ENCODE data around the gene XK.

XK gene

DNA sequence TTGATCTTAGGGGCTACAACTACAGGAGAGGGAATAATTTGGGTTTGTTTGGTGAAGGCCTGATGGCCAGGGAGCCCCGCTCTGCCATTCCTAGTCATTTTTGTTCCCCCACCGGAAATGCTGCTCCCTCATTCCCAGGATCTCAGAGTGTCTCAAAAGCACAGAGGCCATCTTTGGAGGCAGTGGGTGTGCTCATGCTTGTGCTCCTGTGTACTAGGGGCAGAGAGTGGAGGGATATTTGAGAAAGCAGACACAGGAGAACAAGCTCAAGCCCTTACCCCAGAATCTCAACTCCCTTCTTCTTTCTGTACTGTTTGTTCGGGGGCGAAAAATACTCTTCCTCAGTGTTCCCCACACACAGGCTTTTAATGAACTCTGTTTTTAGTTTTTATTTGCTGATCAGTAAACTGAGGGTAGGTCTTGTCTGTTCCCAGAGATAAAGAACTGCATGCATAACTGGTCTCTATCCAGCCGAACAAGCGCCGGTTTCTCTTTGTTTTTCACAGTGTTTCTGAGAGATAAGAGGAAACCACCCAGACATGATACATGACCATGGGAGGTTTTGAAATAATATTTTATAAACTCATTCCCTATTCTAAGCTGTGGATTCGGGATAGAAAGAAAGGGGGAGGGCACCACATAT, 32.9 kb upstream of the XK start:
- no peak overlapping the region for H3K4me3 ChIP-seq (ENCODE audit: low read depth, low read length)
- H2BK12ac ChIP-seq (ENCODE audit: low read length), result no peak overlapping the region
- H3K14ac ChIP-seq (ENCODE audit: low read length), result no peak overlapping the region
- no peaks in the 10 kb centered on the region for H3K9me3 ChIP-seq (ENCODE audit: insufficient read depth, low read depth, low read length)
- H3K27me3 ChIP-seq (ENCODE audit: insufficient read depth, low read length), result no peaks in the 10 kb centered on the region
- H2AFZ ChIP-seq (ENCODE audit: insufficient read depth, low read length, poor library complexity), result no peak overlapping the region
- H4K91ac ChIP-seq (ENCODE audit: low read depth, low read length), result no peak overlapping the region
- H3K79me1 ChIP-seq (ENCODE audit: low read length), result no peaks in the 10 kb centered on the region
- H3K79me2 ChIP-seq (ENCODE audit: control insufficient read depth, insufficient read depth, low read length, poor library complexity), result no peaks in the 10 kb centered on the region
- H3K18ac ChIP-seq (ENCODE audit: low read length), result no peak overlapping the region
- H2BK5ac ChIP-seq (ENCODE audit: low read depth, low read length, poor library complexity), result no peak overlapping the region
- no peak overlapping the region for H3K27ac ChIP-seq (ENCODE audit: low read depth, low read length)
- no CpG with 5 or more reads among the region's 8 CpGs for WGBS (ENCODE audit: extremely low coverage, insufficient coverage, insufficient read length)
- no peaks in the 10 kb centered on the region for H3K36me3 ChIP-seq (ENCODE audit: control insufficient read depth in 1 of 2, insufficient read depth in 2 of 2, low read length in 2 of 2)
- no peak overlapping the region for H2AK5ac ChIP-seq (ENCODE audit: low read length)
- H3K23ac ChIP-seq (ENCODE audit: low read length), result no peak overlapping the region
- no peak overlapping the region for H2BK120ac ChIP-seq (ENCODE audit: insufficient read depth, low read length, poor library complexity)
- DNase-seq, result no peak
- H3K9ac ChIP-seq (ENCODE audit: low read length), result no peak overlapping the region
- H4K12ac ChIP-seq (ENCODE audit: low read depth, low read length), result no peak overlapping the region
- no peak overlapping the region for H3K4me2 ChIP-seq (ENCODE audit: low read length)
- H3K4ac ChIP-seq (ENCODE audit: low read depth, low read length), result no peak overlapping the region
- no peaks in the 10 kb centered on the region for H3K4me1 ChIP-seq (ENCODE audit: control insufficient read depth in 1 of 2, insufficient read depth in 2 of 2, low read length in 2 of 2)
- no peak overlapping the region for H4K8ac ChIP-seq (ENCODE audit: low read depth, low read length)

DNA sequence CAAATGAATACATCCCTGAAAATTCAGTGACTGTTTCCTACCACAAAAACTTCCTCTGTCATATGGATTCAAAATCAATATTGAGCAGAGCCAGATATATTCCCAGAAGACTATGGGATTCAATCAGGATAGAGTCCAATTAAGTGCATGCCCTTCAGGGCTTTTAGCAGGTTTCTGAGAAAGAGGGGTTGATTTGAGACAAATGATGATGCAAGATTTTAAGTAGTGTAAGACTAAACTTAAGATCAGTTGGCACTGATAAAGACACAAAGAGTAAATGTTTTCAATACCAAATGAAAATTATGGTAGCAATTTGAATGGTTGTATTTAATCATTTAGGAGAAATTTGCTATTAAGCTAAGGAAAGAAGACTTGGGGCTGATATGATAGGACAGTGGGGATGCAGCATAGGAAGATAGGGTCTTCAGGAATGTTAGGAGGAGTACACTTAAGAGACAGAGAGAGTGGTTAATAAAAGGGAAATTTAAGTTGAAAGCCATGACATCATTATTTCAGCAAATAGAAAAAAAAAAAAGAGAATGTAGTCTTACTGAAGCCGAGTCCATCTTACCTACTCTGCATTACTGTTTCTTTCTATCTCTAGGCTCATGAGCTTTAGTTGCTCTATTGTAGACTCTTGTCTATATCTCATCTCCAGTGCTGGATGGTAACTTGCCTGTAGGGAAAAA, 32.0 kb upstream of the XK start:
- DNase-seq, result no peak
- Histone ChIP-seq H4K91ac (ENCODE audit: low read depth, low read length) (no peak overlapping the region), H3K79me1 (ENCODE audit: low read length) (no peaks in the 10 kb centered on the region), H2BK120ac (ENCODE audit: insufficient read depth, low read length, poor library complexity) (no peak overlapping the region), H2BK12ac (ENCODE audit: low read length) (no peak overlapping the region), H3K4me3 (ENCODE audit: low read depth, low read length) (no peak overlapping the region), H4K12ac (ENCODE audit: low read depth, low read length) (no peak overlapping the region), H3K14ac (ENCODE audit: low read length) (no peak overlapping the region), H3K9me3 (ENCODE audit: insufficient read depth, low read depth, low read length) (no peaks in the 10 kb centered on the region), H3K27ac (ENCODE audit: low read depth, low read length) (no peak overlapping the region), H2BK5ac (ENCODE audit: low read depth, low read length, poor library complexity) (no peak overlapping the region), H4K8ac (ENCODE audit: low read depth, low read length) (no peak overlapping the region), H3K4ac (ENCODE audit: low read depth, low read length) (no peak overlapping the region), H3K79me2 (ENCODE audit: control insufficient read depth, insufficient read depth, low read length, poor library complexity) (no peaks in the 10 kb centered on the region), H3K27me3 (ENCODE audit: insufficient read depth, low read length) (no peaks in the 10 kb centered on the region), H3K23ac (ENCODE audit: low read length) (no peak overlapping the region), H3K4me1 (ENCODE audit: control insufficient read depth in 1 of 2, insufficient read depth in 2 of 2, low read length in 2 of 2) (no peaks in the 10 kb centered on the region), H2AFZ (ENCODE audit: insufficient read depth, low read length, poor library complexity) (no peak overlapping the region), H3K36me3 (ENCODE audit: control insufficient read depth in 1 of 2, insufficient read depth in 2 of 2, low read length in 2 of 2) (no peaks in the 10 kb centered on the region), H3K9ac (ENCODE audit: low read length) (no peak overlapping the region), H3K18ac (ENCODE audit: low read length) (no peak overlapping the region), H2AK5ac (ENCODE audit: low read length) (no peak overlapping the region), H3K4me2 (ENCODE audit: low read length) (no peak overlapping the region)
- WGBS (ENCODE audit: extremely low coverage, insufficient coverage, insufficient read length), result no CpG with 5 or more reads among the region's 1 CpG

DNA sequence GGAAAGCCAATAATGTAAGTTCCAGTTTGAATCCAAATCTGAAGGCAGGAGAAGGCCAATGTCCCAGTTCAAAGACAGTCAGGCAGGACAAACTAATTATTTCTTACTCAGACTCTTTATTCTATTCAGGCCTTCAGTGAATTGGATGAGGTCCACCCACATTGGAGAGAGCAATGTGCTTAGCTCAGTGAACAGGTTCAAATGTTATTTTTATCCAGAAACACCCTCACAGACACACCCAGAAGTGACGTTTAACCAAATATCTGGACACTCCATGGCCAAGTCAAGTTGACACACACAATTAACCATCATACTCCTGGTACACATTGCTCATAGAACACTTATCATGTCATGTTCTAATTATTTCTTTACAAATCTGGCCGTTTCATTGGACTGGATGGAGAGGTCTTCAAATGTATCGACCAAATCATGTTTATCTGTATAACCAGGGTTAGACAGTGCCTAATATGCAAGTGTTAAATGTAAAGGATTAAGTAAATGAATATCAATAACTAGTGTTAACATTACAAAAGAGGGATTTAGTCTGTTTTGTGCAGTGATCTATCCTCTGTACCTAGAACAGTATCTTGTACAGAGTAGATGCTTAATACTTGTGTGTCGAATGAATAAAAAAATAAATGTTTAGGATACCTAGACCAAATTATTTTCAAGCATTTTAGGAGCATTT, 27.1 kb upstream of the XK start:
- Histone ChIP-seq H3K4ac (ENCODE audit: low read depth, low read length) (no peak overlapping the region), H3K9ac (ENCODE audit: low read length) (no peak overlapping the region), H4K12ac (ENCODE audit: low read depth, low read length) (no peak overlapping the region), H2AFZ (ENCODE audit: insufficient read depth, low read length, poor library complexity) (no peak overlapping the region), H3K4me2 (ENCODE audit: low read length) (no peak overlapping the region), H3K4me1 (ENCODE audit: control insufficient read depth in 1 of 2, insufficient read depth in 2 of 2, low read length in 2 of 2) (no peaks in the 10 kb centered on the region), H3K79me1 (ENCODE audit: low read length) (no peaks in the 10 kb centered on the region), H3K36me3 (ENCODE audit: control insufficient read depth in 1 of 2, insufficient read depth in 2 of 2, low read length in 2 of 2) (no peaks in the 10 kb centered on the region), H3K4me3 (ENCODE audit: low read depth, low read length) (no peak overlapping the region), H2BK120ac (ENCODE audit: insufficient read depth, low read length, poor library complexity) (no peak overlapping the region), H3K14ac (ENCODE audit: low read length) (no peak overlapping the region), H2AK5ac (ENCODE audit: low read length) (no peak overlapping the region), H3K23ac (ENCODE audit: low read length) (no peak overlapping the region), H3K27me3 (ENCODE audit: insufficient read depth, low read length) (no peaks in the 10 kb centered on the region), H3K9me3 (ENCODE audit: insufficient read depth, low read depth, low read length) (no peaks in the 10 kb centered on the region), H3K79me2 (ENCODE audit: control insufficient read depth, insufficient read depth, low read length, poor library complexity) (no peaks in the 10 kb centered on the region), H4K91ac (ENCODE audit: low read depth, low read length) (no peak overlapping the region), H2BK5ac (ENCODE audit: low read depth, low read length, poor library complexity) (no peak overlapping the region), H2BK12ac (ENCODE audit: low read length) (no peak overlapping the region), H3K27ac (ENCODE audit: low read depth, low read length) (no peak overlapping the region), H3K18ac (ENCODE audit: low read length) (no peak overlapping the region), H4K8ac (ENCODE audit: low read depth, low read length) (no peak overlapping the region)
- no peak for DNase-seq
- no CpG with 5 or more reads among the region's 4 CpGs for WGBS (ENCODE audit: extremely low coverage, insufficient coverage, insufficient read length)

DNA sequence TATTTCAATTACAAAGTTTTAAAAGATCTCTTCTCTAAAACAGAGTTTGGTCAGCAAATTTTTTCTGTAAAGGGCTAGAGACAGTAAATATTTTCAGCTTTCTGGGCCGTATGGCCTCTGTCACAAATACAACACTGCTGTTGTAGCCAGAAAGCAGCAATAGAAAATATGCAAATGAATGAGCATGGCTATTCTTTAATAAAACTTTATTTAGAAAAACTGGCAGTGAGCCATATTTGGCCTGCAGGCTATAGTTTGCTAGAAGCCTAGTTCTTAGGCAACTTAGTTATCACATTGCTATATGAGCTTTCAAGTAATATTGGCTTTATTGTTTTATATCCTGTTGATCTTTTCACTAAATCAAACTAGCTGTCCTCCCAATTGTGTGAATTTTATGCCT, 26.5 kb upstream of the XK start:
- H4K91ac ChIP-seq (ENCODE audit: low read depth, low read length), result no peak overlapping the region
- H3K4me1 ChIP-seq (ENCODE audit: control insufficient read depth in 1 of 2, insufficient read depth in 2 of 2, low read length in 2 of 2), result no peaks in the 10 kb centered on the region
- no peak overlapping the region for H2BK12ac ChIP-seq (ENCODE audit: low read length)
- H3K4ac ChIP-seq (ENCODE audit: low read depth, low read length), result no peak overlapping the region
- H3K79me2 ChIP-seq (ENCODE audit: control insufficient read depth, insufficient read depth, low read length, poor library complexity), result no peaks in the 10 kb centered on the region
- no peak overlapping the region for H2AFZ ChIP-seq (ENCODE audit: insufficient read depth, low read length, poor library complexity)
- no peak overlapping the region for H3K27ac ChIP-seq (ENCODE audit: low read depth, low read length)
- H3K4me3 ChIP-seq (ENCODE audit: low read depth, low read length), result no peak overlapping the region
- H2AK5ac ChIP-seq (ENCODE audit: low read length), result no peak overlapping the region
- H3K27me3 ChIP-seq (ENCODE audit: insufficient read depth, low read length), result no peaks in the 10 kb centered on the region
- no peak overlapping the region for H3K4me2 ChIP-seq (ENCODE audit: low read length)
- no peak overlapping the region for H4K12ac ChIP-seq (ENCODE audit: low read depth, low read length)
- no peak for DNase-seq
- no peaks in the 10 kb centered on the region for H3K36me3 ChIP-seq (ENCODE audit: control insufficient read depth in 1 of 2, insufficient read depth in 2 of 2, low read length in 2 of 2)
- no peak overlapping the region for H3K9ac ChIP-seq (ENCODE audit: low read length)
- no peak overlapping the region for H2BK120ac ChIP-seq (ENCODE audit: insufficient read depth, low read length, poor library complexity)
- H3K18ac ChIP-seq (ENCODE audit: low read length), result no peak overlapping the region
- no peak overlapping the region for H3K14ac ChIP-seq (ENCODE audit: low read length)
- H3K23ac ChIP-seq (ENCODE audit: low read length), result no peak overlapping the region
- H3K79me1 ChIP-seq (ENCODE audit: low read length), result no peaks in the 10 kb centered on the region
- H2BK5ac ChIP-seq (ENCODE audit: low read depth, low read length, poor library complexity), result no peak overlapping the region
- no peaks in the 10 kb centered on the region for H3K9me3 ChIP-seq (ENCODE audit: insufficient read depth, low read depth, low read length)
- WGBS (ENCODE audit: extremely low coverage, insufficient coverage, insufficient read length), result no CpG with 5 or more reads among the region's 1 CpG
- H4K8ac ChIP-seq (ENCODE audit: low read depth, low read length), result no peak overlapping the region

Measured in trophoblast cell (in vitro differentiated cells and primary cell).